CD4-positive, CD25-positive, alpha-beta regulatory T cell (primary cell): ENCODE results near the gene HMGN1. TPM values are rescaled to one million over a fixed set of nuclear protein-coding genes. Genes with fewer than 3 reads are reported as not detected.
"Not testable (repeated sequence)": the region's sequence is repeated elsewhere in the genome, so short reads cannot be mapped to it uniquely, and the experiment has no call there.

Source experiments
- ATAC-seq, 2 donors: fragments of 150-1000 bp; cut with Tn5 transposase; one replicate each; pipeline ENCODE4 v1.10.0; 2021; ENCODE audit warnings: low read depth in 2 of 2, moderate number of reproducible peaks in 2 of 2, moderate library complexity in 1 of 2
- DNase-seq, 3 donors: peaks; one replicate each; pipeline versions ENCODE4 v3.0.0 to v3.0.0-alpha.2; 2012 to 2022; ENCODE audit warnings: mixed read lengths in 1 of 3
- H3K27ac ChIP-seq: one replicate; pipeline ENCODE4 v1.7.0; 2013; ENCODE audit warnings: mild to moderate bottlenecking, low read length; ENCODE audit not compliant: insufficient read depth, poor library complexity, severe bottlenecking
- H3K27me3 ChIP-seq: one replicate; pipeline ENCODE4 v1.7.0; 2013; ENCODE audit warnings: low read length; ENCODE audit not compliant: control insufficient read depth, insufficient read depth
- H3K36me3 ChIP-seq: one replicate; pipeline ENCODE4 v1.7.0; 2013; ENCODE audit warnings: mild to moderate bottlenecking, low read length, moderate library complexity; ENCODE audit not compliant: control insufficient read depth, insufficient read depth
- H3K4me1 ChIP-seq: 2 replicates; pipeline ENCODE4 v1.7.0; 2013; ENCODE audit warnings: mild to moderate bottlenecking, low read length; ENCODE audit not compliant: insufficient read depth, control insufficient read depth, poor library complexity, severe bottlenecking
- H3K4me3 ChIP-seq: one replicate; pipeline ENCODE4 v1.7.0; 2013; ENCODE audit warnings: low read depth, mild to moderate bottlenecking, low read length, moderate library complexity
- H3K9me3 ChIP-seq, 2 experiments: 1 replicate in 1 of 2; 2 replicates in 1 of 2; pipeline ENCODE4 v1.7.0; 2013; ENCODE audit warnings: low read length in 2 of 2, mild to moderate bottlenecking in 1 of 2, moderate library complexity in 1 of 2; ENCODE audit not compliant: control insufficient read depth in 2 of 2
- H3K27ac Mint-ChIP-seq, 3 donors: one replicate each; pipeline ENCODE4 v1.8.0; 2020 to 2022; ENCODE audit warnings: mild to moderate bottlenecking in 3 of 3, mixed read lengths in 3 of 3, moderate library complexity in 2 of 3
- H3K27me3 Mint-ChIP-seq: one replicate; pipeline ENCODE4 v1.8.0; 2022; ENCODE audit warnings: mild to moderate bottlenecking, mixed read lengths
- H3K36me3 Mint-ChIP-seq: one replicate; pipeline ENCODE4 v1.8.0; 2020; ENCODE audit warnings: mixed read lengths
- H3K4me1 Mint-ChIP-seq, 4 donors: one replicate each; pipeline ENCODE4 v1.8.0; 2020 to 2022; ENCODE audit warnings: mixed read lengths in 4 of 4, mild to moderate bottlenecking in 1 of 4
- H3K4me3 Mint-ChIP-seq, 4 donors: one replicate each; pipeline ENCODE4 v1.8.0; 2020 to 2022; ENCODE audit warnings: mild to moderate bottlenecking in 4 of 4, mixed read lengths in 4 of 4, moderate library complexity in 3 of 4
- H3K9me3 Mint-ChIP-seq, 7 donors: one replicate each; pipeline ENCODE4 v1.8.0; 2020 to 2022; ENCODE audit warnings: mixed read lengths in 7 of 7, mild to moderate bottlenecking in 3 of 7, moderate library complexity in 2 of 7
- polyA plus RNA-seq, 4 donors: library from polyadenylated mRNA; unstranded; fragments of 300-500 nt; fragmentation: Illumina TruSeq; gene quantifications; one replicate each; pipeline ENCODE4 v1.2.3, GENCODE V29; 2021
- total RNA-seq: library from RNA; stranded (reverse); gene quantifications from one replicate; pipeline ENCODE4 v1.2.3, GENCODE V29; 2022

HMGN1 gene
- total and polyA plus RNA-seq, 5 donors from 2014 or later = 168 to 249 (median 186) TPM

- Histone ChIP-seq H3K27ac (peak overlapping the region; percentile 75), H3K4me1 (peaks cover 22% of the 10 kb centered on the region), H3K4me3 (peak overlapping the region; percentile 88), H3K36me3 (no peaks in the 10 kb centered on the region), H3K27me3 (no peaks in the 10 kb centered on the region), H3K9me3 (no peaks in the 10 kb centered on the region)
- H3K9me3 Mint-ChIP-seq = no peaks in the 10 kb centered on the region
- H3K27ac Mint-ChIP-seq = peak overlapping the region; percentile 42 to 94 (median 74)
- H3K36me3 Mint-ChIP-seq = no peaks in the 10 kb centered on the region
- peaks cover 17 to 32% (median 25%) of the 10 kb centered on the region in 4 donors for H3K4me1 Mint-ChIP-seq
- DNase-seq (peak; percentile 83 to 89 (median 85)), ATAC-seq (peak; percentile 96 to 98)
- peaks cover 26% of the 10 kb centered on the region for H3K27me3 Mint-ChIP-seq
- H3K4me3 Mint-ChIP-seq = peak overlapping the region; percentile 91 to 99 (median 96)
Observed at GRCh38 chr21:39379986-39380891, 31.4 kb upstream of the HMGN1 start.

- Histone ChIP-seq H3K9me3 (no peaks in the 10 kb centered on the region), H3K36me3 (no peaks in the 10 kb centered on the region), H3K27ac (no peak overlapping the region), H3K4me3 (no peak overlapping the region), H3K27me3 (peaks cover 8% of the 10 kb centered on the region), H3K4me1 (peaks cover 22% of the 10 kb centered on the region)
- peak in 1 of 3 donors; percentile 10 for DNase-seq
- no peak overlapping the region for H3K27ac Mint-ChIP-seq
- ATAC-seq = no peak
- H3K4me1 Mint-ChIP-seq = peaks cover 12 to 29% (median 19%) of the 10 kb centered on the region in 4 donors
- no peaks in the 10 kb centered on the region for H3K36me3 Mint-ChIP-seq
- no peaks in the 10 kb centered on the region for H3K9me3 Mint-ChIP-seq
- H3K4me3 Mint-ChIP-seq = peak overlapping the region in 2 of 4 donors; percentile 76 to 79
- H3K27me3 Mint-ChIP-seq = peaks cover 31% of the 10 kb centered on the region
Observed at GRCh38 chr21:39377444-39378050, 28.7 kb upstream of the HMGN1 start.

GRCh38 chr21:39375446-39375845, 26.6 kb upstream of the HMGN1 start:
- H3K4me1 ChIP-seq = peaks cover 8% of the 10 kb centered on the region
- Mint-ChIP-seq H3K9me3 (no peaks in the 10 kb centered on the region), H3K27ac (no peak overlapping the region), H3K27me3 (peaks cover 35% of the 10 kb centered on the region), H3K36me3 (no peaks in the 10 kb centered on the region), H3K4me1 (peaks cover 0 to 11% (median 7%) of the 10 kb centered on the region in 4 donors), H3K4me3 (no peak overlapping the region)
- ATAC-seq (no peak), DNase-seq (peak in 1 of 3 donors; percentile 30)
- no peak overlapping the region for H3K27ac ChIP-seq
- peaks cover 11% of the 10 kb centered on the region for H3K27me3 ChIP-seq
- H3K4me3 ChIP-seq = no peak overlapping the region
- no peaks in the 10 kb centered on the region for H3K36me3 ChIP-seq
- no peaks in the 10 kb centered on the region for H3K9me3 ChIP-seq

- H3K27me3 ChIP-seq = peaks cover 11% of the 10 kb centered on the region
- no peaks in the 10 kb centered on the region for H3K4me1 ChIP-seq
- no peak for DNase-seq
- peak overlapping the region in 1 of 4 donors; percentile 3 for H3K4me3 Mint-ChIP-seq
- H3K36me3 ChIP-seq = no peaks in the 10 kb centered on the region
- peaks cover 40% of the 10 kb centered on the region for H3K27me3 Mint-ChIP-seq
- H3K4me1 Mint-ChIP-seq = peaks cover 0 to 6% (median 4%) of the 10 kb centered on the region in 4 donors
- H3K27ac ChIP-seq = no peak overlapping the region
- H3K9me3 ChIP-seq = no peaks in the 10 kb centered on the region
- no peaks in the 10 kb centered on the region for H3K36me3 Mint-ChIP-seq
- H3K4me3 ChIP-seq = no peak overlapping the region
- H3K27ac Mint-ChIP-seq = no peak overlapping the region
- no peak for ATAC-seq
- H3K9me3 Mint-ChIP-seq = no peaks in the 10 kb centered on the region
Observed at GRCh38 chr21:39374046-39374445, 25.2 kb upstream of the HMGN1 start.

- no peaks in the 10 kb centered on the region for H3K9me3 Mint-ChIP-seq
- peaks cover 41% of the 10 kb centered on the region for H3K27me3 Mint-ChIP-seq
- no peaks in the 10 kb centered on the region for H3K9me3 ChIP-seq
- no peaks in the 10 kb centered on the region for H3K36me3 ChIP-seq
- ATAC-seq (peak; percentile 40 to 42), DNase-seq (peak in 1 of 3 donors; percentile 39)
- H3K4me3 ChIP-seq = no peak overlapping the region
- peaks cover 11% of the 10 kb centered on the region for H3K27me3 ChIP-seq
- no peaks in the 10 kb centered on the region for H3K36me3 Mint-ChIP-seq
- no peak overlapping the region for H3K27ac ChIP-seq
- H3K27ac Mint-ChIP-seq = peak overlapping the region in 1 of 3 donors; percentile 20
- peak overlapping the region in 1 of 4 donors; percentile 3 for H3K4me3 Mint-ChIP-seq
- H3K4me1 ChIP-seq = no peaks in the 10 kb centered on the region
- H3K4me1 Mint-ChIP-seq = peaks cover 0 to 6% (median 4%) of the 10 kb centered on the region in 4 donors
Observed at GRCh38 chr21:39373634-39374033, 24.7 kb upstream of the HMGN1 start.

- not testable (repeated sequence) for H3K9me3 Mint-ChIP-seq, H3K27ac Mint-ChIP-seq, H3K4me3 Mint-ChIP-seq, ATAC-seq, DNase-seq, H3K27ac ChIP-seq, H3K4me1 Mint-ChIP-seq, H3K9me3 ChIP-seq, H3K36me3 ChIP-seq, H3K36me3 Mint-ChIP-seq, H3K4me1 ChIP-seq, H3K4me3 ChIP-seq
- H3K27me3 Mint-ChIP-seq = peaks cover 23% of the 10 kb centered on the region
- peaks cover 11% of the 10 kb centered on the region for H3K27me3 ChIP-seq
Observed at GRCh38 chr21:39369896-39370288, 21.0 kb upstream of the HMGN1 start.

GRCh38 chr21:39367783-39368182, 18.9 kb upstream of the HMGN1 start:
- no peak for ATAC-seq

More at GRCh38 chr21:39367783-39368182, 18.9 kb upstream of the HMGN1 start:
- H3K4me1 Mint-ChIP-seq = peaks cover 0 to 3% (median 0%) of the 10 kb centered on the region in 4 donors
- no peak overlapping the region for H3K27ac Mint-ChIP-seq
- Histone ChIP-seq H3K27ac (no peak overlapping the region), H3K4me1 (no peaks in the 10 kb centered on the region), H3K9me3 (no peaks in the 10 kb centered on the region), H3K4me3 (no peak overlapping the region), H3K27me3 (peaks cover 3% of the 10 kb centered on the region), H3K36me3 (no peaks in the 10 kb centered on the region)
- peaks cover 23% of the 10 kb centered on the region for H3K27me3 Mint-ChIP-seq
- DNase-seq = no peak
- H3K4me3 Mint-ChIP-seq = no peak overlapping the region
- H3K9me3 Mint-ChIP-seq = peaks cover 0 to 2% (median 0%) of the 10 kb centered on the region in 7 donors
- H3K36me3 Mint-ChIP-seq = peaks cover 5% of the 10 kb centered on the region
